Measurements from ENCODE around the gene KIF3A.

The KIF3A gene

GRCh38 chr5:132662925-132663770, 74.2 kb downstream of the KIF3A start:
- no peak for DNase-seq (ENCODE audit: low read depth)

- DNase-seq (ENCODE audit: low read depth): no peak
Measured at GRCh38 chr5:132662004-132662401, 75.3 kb downstream of the KIF3A start.

GRCh38 chr5:132661231-132662003, 75.9 kb downstream of the KIF3A start:
- DNase-seq (ENCODE audit: low read depth): no peak

- no peak for DNase-seq (ENCODE audit: low read depth)
Measured at GRCh38 chr5:132659598-132660493, 77.5 kb downstream of the KIF3A start.

GRCh38 chr5:132658381-132659302, 78.7 kb downstream of the KIF3A start:
- DNase-seq (ENCODE audit: low read depth): no peak

- DNase-seq (ENCODE audit: low read depth): no peak
Measured at GRCh38 chr5:132657676-132658380, 79.5 kb downstream of the KIF3A start, which contains the start of gene IL13. TSS of gene IL13 (plus strand) at chr5:132658173. CDS start at chr5:132658187, 14 bp downstream.

GRCh38 chr5:132656774-132657355, 80.5 kb downstream of the KIF3A start:
- no peak for DNase-seq (ENCODE audit: low read depth)

- DNase-seq (ENCODE audit: low read depth): no peak
Measured at GRCh38 chr5:132655821-132656773, 81.2 kb downstream of the KIF3A start.

GRCh38 chr5:132653716-132654115, 83.6 kb downstream of the KIF3A start:
- DNase-seq (ENCODE audit: low read depth): no peak

GRCh38 chr5:132651838-132652469, 85.4 kb downstream of the KIF3A start:
- DNase-seq (ENCODE audit: low read depth): no peak

GRCh38 chr5:132648355-132648754, 89.0 kb downstream of the KIF3A start:
- DNase-seq (ENCODE audit: low read depth): no peak

- no peak for DNase-seq (ENCODE audit: low read depth)
Measured at GRCh38 chr5:132647473-132647872, 89.9 kb downstream of the KIF3A start.

GRCh38 chr5:132646583-132647266, 90.6 kb downstream of the KIF3A start:
- DNase-seq (ENCODE audit: low read depth): no peak

- DNase-seq (ENCODE audit: low read depth): no peak
Measured at GRCh38 chr5:132644177-132644576, 93.2 kb downstream of the KIF3A start.
